H9 (cell line): ENCODE measurements around the gene FASTKD3. TPM values are rescaled to one million over a fixed set of nuclear protein-coding genes. Genes with fewer than 3 reads are reported as not detected.
A peak's percentile ranks its signal among the peaks of the same experiment; 100 is the strongest.

Experiments
- DNase-seq: peaks from one replicate; pipeline ENCODE4 v3.0.0-alpha.2; 2017
- H2AFZ ChIP-seq: one replicate; pipeline ENCODE4 v1.6.1; 2013; ENCODE audit warnings: mild to moderate bottlenecking, low read length, control low read depth, moderate library complexity
- H2AK5ac ChIP-seq: 2 replicates; pipeline ENCODE4 v1.6.1; 2013; ENCODE audit warnings: low read length, control low read depth, mixed read lengths; ENCODE audit not compliant: insufficient read length
- H2BK120ac ChIP-seq: one replicate; pipeline ENCODE4 v1.6.1; 2013; ENCODE audit warnings: low read depth, mild to moderate bottlenecking, low read length, control low read depth, inconsistent platforms; ENCODE audit not compliant: poor library complexity, severe bottlenecking
- H2BK12ac ChIP-seq: 2 replicates; pipeline ENCODE4 v1.6.1; 2013; ENCODE audit warnings: low read length, control low read depth, mixed read lengths, low read depth; ENCODE audit not compliant: insufficient read length
- H2BK15ac ChIP-seq: 2 replicates; pipeline ENCODE4 v1.6.1; 2013; ENCODE audit warnings: low read depth, low read length, control low read depth
- H2BK20ac ChIP-seq: one replicate; pipeline ENCODE4 v1.6.1; 2013; ENCODE audit warnings: low read depth, mild to moderate bottlenecking, low read length, control low read depth, inconsistent platforms; ENCODE audit not compliant: poor library complexity, severe bottlenecking
- H2BK5ac ChIP-seq: 2 replicates; pipeline ENCODE4 v1.6.1; 2013; ENCODE audit warnings: low read length, control low read depth, mixed read lengths; ENCODE audit not compliant: insufficient read length
- H3K14ac ChIP-seq: 2 replicates; pipeline ENCODE4 v1.6.1; 2013; ENCODE audit warnings: low read length, control low read depth; ENCODE audit not compliant: insufficient read depth
- H3K18ac ChIP-seq: 2 replicates; pipeline ENCODE4 v1.6.1; 2013; ENCODE audit warnings: low read depth, mild to moderate bottlenecking, mixed read lengths, low read length, control low read depth; ENCODE audit not compliant: insufficient read length
- H3K23ac ChIP-seq: 2 replicates; pipeline ENCODE4 v1.6.1; 2013; ENCODE audit warnings: low read length, control low read depth, mixed read lengths, low read depth; ENCODE audit not compliant: insufficient read length
- H3K23me2 ChIP-seq: 2 replicates; pipeline ENCODE4 v1.6.1; 2013; ENCODE audit warnings: low read depth, mild to moderate bottlenecking, mixed read lengths, low read length, control low read depth; ENCODE audit not compliant: insufficient read length, poor library complexity, severe bottlenecking
- H3K27ac ChIP-seq: 2 replicates; pipeline ENCODE4 v1.5.1; 2013; ENCODE audit warnings: low read length, control low read depth, mixed read lengths, low read depth; ENCODE audit not compliant: insufficient read length
- H3K27me3 ChIP-seq: 2 replicates; pipeline ENCODE4 v1.6.1; 2013; ENCODE audit warnings: low read length, control low read depth, inconsistent platforms; ENCODE audit not compliant: insufficient read depth
- H3K4ac ChIP-seq: 2 replicates; pipeline ENCODE4 v1.6.1; 2013; ENCODE audit warnings: low read depth, mild to moderate bottlenecking, control low read depth, inconsistent platforms, low read length, moderate library complexity
- H3K4me1 ChIP-seq: 2 replicates; pipeline ENCODE4 v1.6.1; 2013; ENCODE audit warnings: low read length, control low read depth, inconsistent platforms; ENCODE audit not compliant: insufficient read depth
- H3K4me2 ChIP-seq: 2 replicates; pipeline ENCODE4 v1.6.1; 2013; ENCODE audit warnings: low read length, control low read depth, mixed read lengths; ENCODE audit not compliant: insufficient read length, insufficient read depth
- H3K56ac ChIP-seq: 2 replicates; pipeline ENCODE4 v1.6.1; 2013; ENCODE audit warnings: low read depth, mild to moderate bottlenecking, mixed read lengths, low read length, control low read depth; ENCODE audit not compliant: insufficient read length
- H3K79me1 ChIP-seq: 2 replicates; pipeline ENCODE4 v1.6.1; 2013; ENCODE audit warnings: low read depth, mild to moderate bottlenecking, moderate library complexity, low read length, control low read depth, inconsistent platforms; ENCODE audit not compliant: insufficient read depth, poor library complexity, severe bottlenecking
- H3K79me2 ChIP-seq: 2 replicates; pipeline ENCODE4 v1.6.1; 2013; ENCODE audit warnings: low read length, control low read depth, inconsistent platforms; ENCODE audit not compliant: insufficient read depth
- H3K9ac ChIP-seq: 2 replicates; pipeline ENCODE4 v1.6.1; 2013; ENCODE audit warnings: low read length, control low read depth, mixed read lengths; ENCODE audit not compliant: insufficient read length; ENCODE audit errors: extremely low read depth
- H3K9me3 ChIP-seq: one replicate; pipeline ENCODE4 v1.6.1; 2013; ENCODE audit warnings: low read depth, low read length, inconsistent platforms; ENCODE audit not compliant: control insufficient read depth
- H3T11ph ChIP-seq: one replicate; pipeline ENCODE4 v1.6.1; 2013; ENCODE audit warnings: mild to moderate bottlenecking, low read length, control low read depth, inconsistent platforms
- H4K20me1 ChIP-seq: one replicate; pipeline ENCODE4 v1.6.1; 2013; ENCODE audit not compliant: control insufficient read depth, insufficient read length, insufficient read depth
- H4K5ac ChIP-seq: 2 replicates; pipeline ENCODE4 v1.6.1; 2013; ENCODE audit warnings: low read depth, mild to moderate bottlenecking, mixed read lengths, low read length, control low read depth; ENCODE audit not compliant: insufficient read length
- H4K8ac ChIP-seq: replicated peaks from 2 replicates; pipeline ENCODE4 v1.6.1; 2013; ENCODE audit warnings: low read length, control low read depth, mixed read lengths, low read depth; ENCODE audit not compliant: insufficient read length
- H4K91ac ChIP-seq: 2 replicates; pipeline ENCODE4 v1.6.1; 2013; ENCODE audit warnings: low read depth, mild to moderate bottlenecking, moderate library complexity, mixed read lengths, low read length, control low read depth; ENCODE audit not compliant: insufficient read length
- H3K27ac Mint-ChIP-seq, 3 experiments: 2 replicates in 2 of 3; 3 replicates in 1 of 3; pipeline ENCODE4 v1.8.0; 2020 to 2021; ENCODE audit warnings: mixed read lengths in 3 of 3, mild to moderate bottlenecking in 1 of 3, moderate library complexity in 1 of 3
- H3K27me3 Mint-ChIP-seq: 2 replicates; pipeline ENCODE4 v1.8.0; 2021; ENCODE audit warnings: low read depth, mild to moderate bottlenecking, moderate library complexity, mixed read lengths
- H3K36me3 Mint-ChIP-seq, 3 experiments: 2 replicates in 2 of 3; 3 replicates in 1 of 3; pipeline ENCODE4 v1.8.0; 2020 to 2021; ENCODE audit warnings: low read depth in 3 of 3, mixed read lengths in 3 of 3; ENCODE audit not compliant: insufficient read depth in 1 of 3
- H3K4me1 Mint-ChIP-seq, 2 experiments: 2 replicates each; pipeline ENCODE4 v1.8.0; 2020; ENCODE audit warnings: mixed read lengths in 2 of 2
- H3K4me3 Mint-ChIP-seq, 2 experiments: 2 replicates in 1 of 2; 3 replicates in 1 of 2; pipeline ENCODE4 v1.8.0; 2020 to 2021; ENCODE audit warnings: mild to moderate bottlenecking in 2 of 2, mixed read lengths in 2 of 2, moderate library complexity in 1 of 2
- H3K9me3 Mint-ChIP-seq, 2 experiments: 2 replicates in 1 of 2; 3 replicates in 1 of 2; pipeline ENCODE4 v1.8.0; 2020; ENCODE audit warnings: mild to moderate bottlenecking in 2 of 2, mixed read lengths in 2 of 2, moderate library complexity in 1 of 2
- WGBS: extraction: QIAGEN DNeasy Blood & Tissue Kit; methylation state at CpG from one replicate; pipeline ENCODE4 v1.1.7; 2013; ENCODE audit warnings: missing lambda C conversion rate, low lambda C conversion rate, mixed read lengths; ENCODE audit not compliant: insufficient read length; ENCODE audit errors: extremely low coverage; 5-methylcytosine and 5-hydroxymethylcytosine counted together
- total RNA-seq: library from RNA; stranded (reverse); gene quantifications from 2 replicates; pipeline ENCODE4 v1.2.1, GENCODE V29; 2021
- TF ChIP-seq, protein P1 (sequence below): fragments of 200-600 bp; sonication (generic); conservative IDR thresholded peaks from 3 replicates; pipeline ENCODE4 v1.8.0; 2021; ENCODE audit warnings: antibody characterized with exemption, mild to moderate bottlenecking

FASTKD3 gene
- total RNA-seq, 1 experiment from 2014 or later, result 15.0 TPM

DNA sequence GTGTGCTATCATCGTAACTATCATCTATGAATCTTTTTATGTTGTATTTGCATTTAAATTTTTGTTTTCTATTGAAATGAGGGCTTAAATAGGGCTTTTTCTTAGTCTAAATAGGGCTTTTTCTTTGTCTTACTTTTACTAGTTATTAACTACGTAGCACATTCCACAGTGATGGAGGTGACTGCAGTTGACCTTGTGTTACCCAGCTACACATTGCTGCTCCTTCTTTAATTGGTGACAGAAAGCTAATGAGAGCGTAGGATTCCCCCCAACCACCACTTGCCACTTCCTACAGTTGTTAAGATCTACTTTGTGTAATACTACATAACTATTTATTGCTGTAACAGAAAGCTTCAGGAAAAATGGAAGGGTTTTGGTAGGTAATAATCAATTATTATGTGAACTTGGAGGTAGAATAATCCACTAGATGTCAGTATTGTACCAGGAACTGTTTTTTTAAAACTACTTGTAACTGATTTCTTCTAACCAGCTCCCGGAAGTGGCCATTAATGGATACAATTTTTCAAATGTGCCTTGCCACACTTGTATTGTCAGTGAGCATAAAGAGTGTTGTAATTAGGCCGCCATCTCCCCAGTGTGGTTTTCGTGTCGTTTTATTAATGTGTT is 18.1 kb upstream of the FASTKD3 start:
- Histone ChIP-seq H3K9me3 (no peaks in the 10 kb centered on the region), H4K8ac (no peak overlapping the region), H3K9ac (no peak overlapping the region), H3K23ac (no peak overlapping the region), H3K79me1 (peaks cover 2% of the 10 kb centered on the region), H2BK20ac (no peak overlapping the region), H3K27me3 (no peaks in the 10 kb centered on the region), H3K18ac (no peak overlapping the region), H3K4me1 (no peaks in the 10 kb centered on the region), H4K20me1 (no peaks in the 10 kb centered on the region), H2BK15ac (no peak overlapping the region), H3K56ac (no peak overlapping the region), H2BK12ac (no peak overlapping the region), H3K14ac (no peak overlapping the region), H3K27ac (no peak overlapping the region), H3K23me2 (no peaks in the 10 kb centered on the region), H2AFZ (no peak overlapping the region), H3T11ph (no peak overlapping the region), H4K5ac (no peak overlapping the region), H3K79me2 (no peaks in the 10 kb centered on the region), H2BK5ac (no peak overlapping the region), H4K91ac (no peak overlapping the region), H3K4me2 (no peak overlapping the region), H2BK120ac (no peak overlapping the region), H3K4ac (no peak overlapping the region), H2AK5ac (no peak overlapping the region)
- H3K27ac Mint-ChIP-seq, result no peak overlapping the region
- no peaks in the 10 kb centered on the region for H3K27me3 Mint-ChIP-seq
- peaks cover 29 to 75% (median 72%) of the 10 kb centered on the region in 3 experiments for H3K36me3 Mint-ChIP-seq
- TF ChIP-seq, protein P1, sequence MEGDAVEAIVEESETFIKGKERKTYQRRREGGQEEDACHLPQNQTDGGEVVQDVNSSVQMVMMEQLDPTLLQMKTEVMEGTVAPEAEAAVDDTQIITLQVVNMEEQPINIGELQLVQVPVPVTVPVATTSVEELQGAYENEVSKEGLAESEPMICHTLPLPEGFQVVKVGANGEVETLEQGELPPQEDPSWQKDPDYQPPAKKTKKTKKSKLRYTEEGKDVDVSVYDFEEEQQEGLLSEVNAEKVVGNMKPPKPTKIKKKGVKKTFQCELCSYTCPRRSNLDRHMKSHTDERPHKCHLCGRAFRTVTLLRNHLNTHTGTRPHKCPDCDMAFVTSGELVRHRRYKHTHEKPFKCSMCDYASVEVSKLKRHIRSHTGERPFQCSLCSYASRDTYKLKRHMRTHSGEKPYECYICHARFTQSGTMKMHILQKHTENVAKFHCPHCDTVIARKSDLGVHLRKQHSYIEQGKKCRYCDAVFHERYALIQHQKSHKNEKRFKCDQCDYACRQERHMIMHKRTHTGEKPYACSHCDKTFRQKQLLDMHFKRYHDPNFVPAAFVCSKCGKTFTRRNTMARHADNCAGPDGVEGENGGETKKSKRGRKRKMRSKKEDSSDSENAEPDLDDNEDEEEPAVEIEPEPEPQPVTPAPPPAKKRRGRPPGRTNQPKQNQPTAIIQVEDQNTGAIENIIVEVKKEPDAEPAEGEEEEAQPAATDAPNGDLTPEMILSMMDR, result peak; percentile 60
- no CpG with 5 or more reads among the region's 7 CpGs for WGBS
- DNase-seq, result no peak
- no peak overlapping the region for H3K4me3 Mint-ChIP-seq
- no peaks in the 10 kb centered on the region for H3K4me1 Mint-ChIP-seq
- no peaks in the 10 kb centered on the region for H3K9me3 Mint-ChIP-seq
